ENCODE data around the gene SLC16A10. TPM values are rescaled to one million over a fixed set of nuclear protein-coding genes. Genes with fewer than 3 reads are reported as not detected.

The SLC16A10 gene
- total RNA-seq, 1 donor from 2014 or later = 5.6 TPM

DNA sequence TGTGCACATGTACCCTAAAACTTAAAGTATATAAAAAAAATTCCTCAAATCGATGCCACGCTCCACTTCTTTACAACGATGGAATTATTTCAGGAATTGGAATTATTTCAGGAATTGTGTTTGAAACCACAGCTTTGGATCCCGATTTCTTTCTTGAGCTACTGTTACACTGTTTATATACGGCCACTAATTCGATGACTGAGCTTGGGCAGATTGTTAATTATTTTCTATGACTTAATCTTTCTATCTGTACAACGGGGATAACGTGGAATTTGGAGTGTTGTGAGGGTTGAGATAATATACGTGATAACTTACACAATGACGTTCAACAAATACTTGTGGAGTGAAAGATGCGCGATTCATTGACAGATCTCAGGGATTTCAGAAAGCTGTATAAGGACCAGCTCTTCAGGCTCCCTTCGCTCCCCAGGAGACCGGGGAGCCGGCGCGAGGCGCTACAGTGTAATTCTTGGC lies 171.3 kb downstream of the SLC16A10 start:
- Mint-ChIP-seq H3K27ac (ENCODE audit: unreplicated experiment) (peak overlapping the region; percentile 12), H3K9me3 (no peaks in the 10 kb centered on the region), H3K36me3 (ENCODE audit: low read depth) (no peaks in the 10 kb centered on the region), H3K4me3 (peak overlapping the region; percentile 90), H3K27me3 (ENCODE audit: low read depth) (peaks cover 41% of the 10 kb centered on the region), H3K4me1 (peaks cover 31% of the 10 kb centered on the region)
- TF ChIP-seq, protein P1, sequence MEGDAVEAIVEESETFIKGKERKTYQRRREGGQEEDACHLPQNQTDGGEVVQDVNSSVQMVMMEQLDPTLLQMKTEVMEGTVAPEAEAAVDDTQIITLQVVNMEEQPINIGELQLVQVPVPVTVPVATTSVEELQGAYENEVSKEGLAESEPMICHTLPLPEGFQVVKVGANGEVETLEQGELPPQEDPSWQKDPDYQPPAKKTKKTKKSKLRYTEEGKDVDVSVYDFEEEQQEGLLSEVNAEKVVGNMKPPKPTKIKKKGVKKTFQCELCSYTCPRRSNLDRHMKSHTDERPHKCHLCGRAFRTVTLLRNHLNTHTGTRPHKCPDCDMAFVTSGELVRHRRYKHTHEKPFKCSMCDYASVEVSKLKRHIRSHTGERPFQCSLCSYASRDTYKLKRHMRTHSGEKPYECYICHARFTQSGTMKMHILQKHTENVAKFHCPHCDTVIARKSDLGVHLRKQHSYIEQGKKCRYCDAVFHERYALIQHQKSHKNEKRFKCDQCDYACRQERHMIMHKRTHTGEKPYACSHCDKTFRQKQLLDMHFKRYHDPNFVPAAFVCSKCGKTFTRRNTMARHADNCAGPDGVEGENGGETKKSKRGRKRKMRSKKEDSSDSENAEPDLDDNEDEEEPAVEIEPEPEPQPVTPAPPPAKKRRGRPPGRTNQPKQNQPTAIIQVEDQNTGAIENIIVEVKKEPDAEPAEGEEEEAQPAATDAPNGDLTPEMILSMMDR (conservative IDR thresholded peaks at IDR 0.05) = no peak
- no peak for DNase-seq (ENCODE audit: low read depth, low spot score)

DNA sequence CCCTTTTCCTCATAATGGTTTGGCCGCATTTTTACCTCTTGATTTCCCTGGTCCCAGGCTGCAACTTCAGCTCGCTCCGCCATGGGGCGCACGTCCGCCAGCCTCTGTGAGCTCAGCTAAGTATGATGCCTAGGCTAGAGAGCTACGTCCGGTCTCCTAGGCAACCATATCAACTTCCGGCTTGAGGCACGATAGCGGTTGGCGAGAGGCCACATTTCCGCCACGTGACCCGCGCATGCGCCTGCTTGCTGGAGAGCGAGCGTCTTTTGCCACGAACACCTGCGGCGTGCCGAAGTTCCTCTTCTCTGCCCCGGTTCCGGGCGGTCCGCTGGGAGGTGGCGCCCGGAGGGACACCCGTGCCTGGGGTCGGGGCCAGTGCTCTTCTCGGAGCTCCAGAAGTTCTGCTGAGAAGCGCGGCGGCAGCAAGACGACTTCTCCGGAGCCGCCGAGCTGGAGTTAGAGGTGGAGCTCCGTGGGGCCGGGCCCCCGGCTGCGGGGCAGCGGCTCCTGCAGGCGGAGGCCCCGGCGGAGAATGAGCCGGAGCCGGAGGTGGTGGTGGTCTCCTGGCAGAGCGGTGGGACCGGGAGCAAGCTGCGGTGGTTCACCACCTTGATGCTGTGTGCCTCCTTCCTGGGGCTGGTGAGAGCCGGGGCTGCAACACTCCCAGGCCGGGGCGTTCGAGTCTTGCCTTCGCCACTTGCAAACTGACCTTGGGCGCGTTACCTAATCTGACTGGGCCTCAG lies 172.0 kb downstream of the SLC16A10 start:
- no peaks in the 10 kb centered on the region for H3K9me3 Mint-ChIP-seq
- no peaks in the 10 kb centered on the region for H3K36me3 Mint-ChIP-seq (ENCODE audit: low read depth)
- peak; percentile 92 for DNase-seq (ENCODE audit: low read depth, low spot score)
- peak overlapping the region; percentile 90 for H3K4me3 Mint-ChIP-seq
- TF ChIP-seq, protein P1 (conservative IDR thresholded peaks at IDR 0.05) = peak; percentile 91
- peaks cover 35% of the 10 kb centered on the region for H3K27me3 Mint-ChIP-seq (ENCODE audit: low read depth)
- peaks cover 25% of the 10 kb centered on the region for H3K4me1 Mint-ChIP-seq
- H3K27ac Mint-ChIP-seq (ENCODE audit: unreplicated experiment) = peak overlapping the region; percentile 27

DNA sequence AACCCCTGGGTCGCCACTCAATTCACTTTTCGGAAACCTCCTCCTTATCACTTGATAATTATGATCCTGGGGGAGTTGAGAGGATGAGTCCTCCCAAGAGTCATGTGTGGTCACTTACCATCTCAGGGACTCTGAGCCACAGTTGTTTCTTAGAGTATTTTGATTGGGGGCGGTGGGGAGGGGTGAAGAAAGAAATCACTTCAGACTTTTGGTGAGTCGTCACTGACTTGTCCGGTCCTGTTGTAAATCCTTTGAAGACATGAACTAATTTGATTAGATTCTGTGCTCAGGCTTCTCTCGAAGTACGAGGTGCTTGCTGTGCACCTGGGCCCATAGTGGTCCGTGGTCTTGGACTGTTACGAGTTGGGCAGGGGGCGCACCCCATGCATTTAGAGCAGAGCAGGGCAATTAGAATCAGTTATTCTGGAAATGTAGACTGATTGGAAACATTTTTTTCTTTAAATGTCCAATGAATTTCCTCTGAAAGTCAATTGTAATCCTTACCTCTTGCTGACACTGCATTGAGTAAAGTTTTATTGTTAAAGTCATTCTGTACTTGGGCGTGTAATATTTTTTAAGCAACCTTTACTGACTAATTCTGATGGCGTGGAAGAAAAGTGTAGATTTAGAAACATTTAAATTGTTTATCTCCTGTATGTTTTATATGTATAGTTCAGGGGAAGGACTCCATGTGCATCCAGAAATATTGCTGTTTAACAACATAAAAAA lies 173.4 kb downstream of the SLC16A10 start:
- peaks cover 20% of the 10 kb centered on the region for H3K27me3 Mint-ChIP-seq (ENCODE audit: low read depth)
- H3K27ac Mint-ChIP-seq (ENCODE audit: unreplicated experiment) = no peak overlapping the region
- H3K9me3 Mint-ChIP-seq = no peaks in the 10 kb centered on the region
- DNase-seq (ENCODE audit: low read depth, low spot score) = no peak
- peak overlapping the region; percentile 90 for H3K4me3 Mint-ChIP-seq
- TF ChIP-seq, protein P1 (conservative IDR thresholded peaks at IDR 0.05) = no peak
- no peaks in the 10 kb centered on the region for H3K36me3 Mint-ChIP-seq (ENCODE audit: low read depth)
- peaks cover 22% of the 10 kb centered on the region for H3K4me1 Mint-ChIP-seq

DNA sequence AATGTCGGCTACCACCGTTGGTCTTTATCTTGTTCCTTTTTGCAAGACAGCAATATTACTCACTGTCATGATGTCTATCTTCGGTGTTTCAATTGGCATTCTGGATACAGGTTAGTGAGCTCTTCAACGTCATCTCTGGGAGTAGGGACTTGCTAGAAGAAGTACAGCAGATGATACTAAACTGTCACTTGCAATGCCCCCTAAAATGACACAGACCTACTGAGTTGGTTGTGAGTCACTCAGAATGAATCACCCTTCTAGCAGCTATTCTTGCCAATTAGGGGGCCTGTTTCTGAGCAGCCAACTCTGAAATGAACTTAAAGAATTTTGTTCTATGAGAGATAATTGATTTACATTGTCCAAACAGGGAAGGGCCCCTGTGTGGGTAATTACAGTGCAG lies 176.5 kb downstream of the SLC16A10 start:
- TF ChIP-seq, protein P1 (conservative IDR thresholded peaks at IDR 0.05) = no peak
- Mint-ChIP-seq H3K4me1 (peaks cover 17% of the 10 kb centered on the region), H3K4me3 (peak overlapping the region; percentile 13), H3K9me3 (no peaks in the 10 kb centered on the region), H3K27ac (ENCODE audit: unreplicated experiment) (no peak overlapping the region), H3K27me3 (ENCODE audit: low read depth) (peaks cover 3% of the 10 kb centered on the region), H3K36me3 (ENCODE audit: low read depth) (peaks cover 17% of the 10 kb centered on the region)
- no peak for DNase-seq (ENCODE audit: low read depth, low spot score)

DNA sequence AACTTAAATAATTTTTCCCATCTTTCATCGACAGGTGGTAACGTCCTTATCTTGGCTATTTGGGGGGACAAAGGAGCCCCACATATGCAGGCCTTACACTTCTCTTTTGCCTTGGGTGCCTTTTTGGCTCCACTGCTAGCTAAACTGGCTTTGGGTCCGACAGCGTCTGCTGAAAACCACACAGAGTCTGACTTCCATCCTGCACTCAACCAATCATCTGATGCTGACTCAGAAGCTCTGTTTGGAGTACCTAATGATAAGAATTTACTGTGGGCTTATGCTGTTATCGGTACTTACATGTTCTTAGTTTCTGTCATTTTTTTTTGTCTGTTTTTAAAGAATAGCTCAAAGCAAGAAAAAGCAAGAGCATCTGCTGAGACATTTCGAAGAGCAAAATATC lies 178.5 kb downstream of the SLC16A10 start:
- H3K4me1 Mint-ChIP-seq = peaks cover 4% of the 10 kb centered on the region
- TF ChIP-seq, protein P1 (conservative IDR thresholded peaks at IDR 0.05) = no peak
- H3K9me3 Mint-ChIP-seq = no peaks in the 10 kb centered on the region
- no peak overlapping the region for H3K27ac Mint-ChIP-seq (ENCODE audit: unreplicated experiment)
- H3K4me3 Mint-ChIP-seq = no peak overlapping the region
- H3K27me3 Mint-ChIP-seq (ENCODE audit: low read depth) = no peaks in the 10 kb centered on the region
- DNase-seq (ENCODE audit: low read depth, low spot score) = no peak
- H3K36me3 Mint-ChIP-seq (ENCODE audit: low read depth) = peaks cover 29% of the 10 kb centered on the region

Measured in neural crest cell (in vitro differentiated cells).